Measurements from ENCODE around the gene AVEN. TPM values are rescaled to one million over a fixed set of nuclear protein-coding genes. Genes with fewer than 3 reads are reported as not detected.

Gene AVEN
- total RNA-seq, 4 donors from 2014 or later = 14.8 to 38.7 (median 26.9) TPM

GRCh38 chr15:33834892-33835743 is 203.9 kb downstream of the AVEN start:
- ATAC-seq = no peak
- H3K27me3 ChIP-seq = no peaks in the 10 kb centered on the region
- H3K4me1 ChIP-seq = no peaks in the 10 kb centered on the region
- 39 to 47% methylated on average over 7 of the region's 9 CpGs for WGBS, 2 donors (ENCODE audit: low coverage in 1 of 2)
- no peak overlapping the region for H3K4me3 ChIP-seq
- no peaks in the 10 kb centered on the region for H3K9me3 ChIP-seq
- peaks cover 0 to 14% of the 10 kb centered on the region in 2 donors for H3K36me3 ChIP-seq
- no peak overlapping the region for H3K27ac ChIP-seq
- no peak for TF ChIP-seq CTCF (IDR thresholded peaks at IDR 0.05)
- TF ChIP-seq POLR2AphosphoS5 (IDR thresholded peaks at IDR 0.05) = no peak
- TF ChIP-seq POLR2A (IDR thresholded peaks at IDR 0.05) = no peak
- TF ChIP-seq EP300 (IDR thresholded peaks at IDR 0.05) = no peak

- no peak overlapping the region for H3K4me3 ChIP-seq
- H3K27me3 ChIP-seq = no peaks in the 10 kb centered on the region
- ATAC-seq = no peak
- WGBS, 2 donors (ENCODE audit: low coverage in 1 of 2) = 88 to 91% methylated on average over 7 of the region's 7 CpGs
- H3K9me3 ChIP-seq = peaks cover 0 to 17% (median 0%) of the 10 kb centered on the region in 3 donors
- H3K36me3 ChIP-seq = peaks cover 0 to 12% of the 10 kb centered on the region in 2 donors
- no peaks in the 10 kb centered on the region for H3K4me1 ChIP-seq
- H3K27ac ChIP-seq = no peak overlapping the region
- TF ChIP-seq EP300 (IDR thresholded peaks at IDR 0.05) (no peak), POLR2A (IDR thresholded peaks at IDR 0.05) (no peak), POLR2AphosphoS5 (IDR thresholded peaks at IDR 0.05) (no peak), CTCF (IDR thresholded peaks at IDR 0.05) (no peak)
Observed at GRCh38 chr15:33831646-33832045, 207.4 kb downstream of the AVEN start.

- TF ChIP-seq POLR2A (IDR thresholded peaks at IDR 0.05) = no peak
- no peak for TF ChIP-seq POLR2AphosphoS5 (IDR thresholded peaks at IDR 0.05)
- TF ChIP-seq EP300 (IDR thresholded peaks at IDR 0.05) = no peak
- TF ChIP-seq CTCF (IDR thresholded peaks at IDR 0.05) = no peak
Observed at GRCh38 chr15:33830351-33830750, 208.7 kb downstream of the AVEN start.

GRCh38 chr15:33826201-33826600 is 212.8 kb downstream of the AVEN start:
- peaks cover 0 to 17% (median 0%) of the 10 kb centered on the region in 3 donors for H3K9me3 ChIP-seq
- 63 to 81% methylated on average over 4 of the region's 4 CpGs for WGBS, 2 donors (ENCODE audit: low coverage in 1 of 2)
- no peaks in the 10 kb centered on the region for H3K27me3 ChIP-seq
- H3K36me3 ChIP-seq = peaks cover 0 to 21% of the 10 kb centered on the region in 2 donors
- H3K27ac ChIP-seq = no peak overlapping the region
- H3K4me1 ChIP-seq = no peaks in the 10 kb centered on the region
- ATAC-seq = no peak
- TF ChIP-seq POLR2A (IDR thresholded peaks at IDR 0.05) (no peak), CTCF (IDR thresholded peaks at IDR 0.05) (no peak), EP300 (IDR thresholded peaks at IDR 0.05) (no peak), POLR2AphosphoS5 (IDR thresholded peaks at IDR 0.05) (no peak)
- no peak overlapping the region for H3K4me3 ChIP-seq

More at GRCh38 chr15:33830351-33830750, 208.7 kb downstream of the AVEN start:
- Histone ChIP-seq H3K9me3 (peaks cover 0 to 17% (median 0%) of the 10 kb centered on the region in 3 donors), H3K4me1 (no peaks in the 10 kb centered on the region), H3K36me3 (peaks cover 0 to 17% of the 10 kb centered on the region in 2 donors), H3K4me3 (no peak overlapping the region), H3K27me3 (no peaks in the 10 kb centered on the region), H3K27ac (no peak overlapping the region)
- no peak for ATAC-seq
- WGBS, 2 donors (ENCODE audit: low coverage in 1 of 2) = 64 to 78% methylated on average over 4 of the region's 4 CpGs

- 73 to 82% methylated on average over 5 of the region's 8 CpGs for WGBS, 2 donors (ENCODE audit: low coverage in 1 of 2)
- no peaks in the 10 kb centered on the region for H3K4me1 ChIP-seq
- no peaks in the 10 kb centered on the region for H3K27me3 ChIP-seq
- TF ChIP-seq POLR2AphosphoS5 (IDR thresholded peaks at IDR 0.05) = no peak
- no peak for TF ChIP-seq EP300 (IDR thresholded peaks at IDR 0.05)
- no peak for TF ChIP-seq CTCF (IDR thresholded peaks at IDR 0.05)
- no peak for TF ChIP-seq POLR2A (IDR thresholded peaks at IDR 0.05)
- no peak for ATAC-seq
- H3K9me3 ChIP-seq = peaks cover 0 to 17% (median 0%) of the 10 kb centered on the region in 3 donors
- H3K27ac ChIP-seq = no peak overlapping the region
- H3K4me3 ChIP-seq = no peak overlapping the region
- H3K36me3 ChIP-seq = peaks cover 0 to 26% of the 10 kb centered on the region in 2 donors
Observed at GRCh38 chr15:33825453-33825852, 213.6 kb downstream of the AVEN start.
